Tibial artery (tissue), 4 donors: ENCODE measurements around the gene TBX18.

Source experiments
- DNase-seq, 2 donors: peaks; one replicate each; pipeline ENCODE4 v3.0.0-alpha.2; 2019
- H3K27ac ChIP-seq, 2 donors: fragments of 200-600 bp; sonication (generic) in 1 of 2; 1 replicate in 1 of 2; 2 replicates in 1 of 2; pipeline ENCODE4 v1.5.1; 2018 to 2019; ENCODE audit warnings: mild to moderate bottlenecking in 1 of 2
- H3K27me3 ChIP-seq, 2 donors: fragments of 200-600 bp; sonication (generic) in 1 of 2; one replicate each; pipeline versions ENCODE4 v1.5.1 to v1.6.0; 2016 to 2019
- H3K36me3 ChIP-seq, 3 donors: fragments of 200-600 bp; sonication (generic) in 2 of 3; one replicate each; pipeline ENCODE4 v1.5.1; 2016 to 2019; ENCODE audit warnings: mild to moderate bottlenecking in 2 of 3
- H3K4me1 ChIP-seq, 4 donors: fragments of 200-600 bp; sonication (generic) in 2 of 4; 1 replicate in 3 of 4; 2 replicates in 1 of 4; pipeline ENCODE4 v1.5.1; 2016 to 2019
- H3K4me3 ChIP-seq, 2 donors: fragments of 200-600 bp; sonication (generic) in 1 of 2; 1 replicate in 1 of 2; 2 replicates in 1 of 2; pipeline ENCODE4 v1.5.1; 2018 to 2019; ENCODE audit warnings: mild to moderate bottlenecking in 2 of 2
- H3K9me3 ChIP-seq, 3 donors: fragments of 200-600 bp; sonication (generic) in 1 of 3; one replicate each; pipeline ENCODE4 v1.5.1; 2016 to 2019
- CTCF ChIP-seq, 2 experiments: fragments of 200-600 bp in 1 of 2; fragments of 450-650 bp in 1 of 2; IDR thresholded peaks; one replicate each; pipeline ENCODE4 v1.5.1; 2017 to 2019; ENCODE audit warnings: antibody characterized with exemption in 2 of 2, mild to moderate bottlenecking in 1 of 2, moderate library complexity in 1 of 2
- intact Hi-C: fragments of 100-400 bp; cut with DNase I; formaldehyde crosslinking; loops from one replicate; pipeline ENCODE4 v1.15.0; 2023; ENCODE audit warnings: low total_unique reads

Gene TBX18

GRCh38 chr6:84789170-84789569 is 24.8 kb upstream of the TBX18 start:
- Histone ChIP-seq H3K9me3 (no peaks in the 10 kb centered on the region), H3K4me1 (peaks cover 0 to 8% (median 0%) of the 10 kb centered on the region in 4 donors), H3K27me3 (no peaks in the 10 kb centered on the region), H3K36me3 (no peaks in the 10 kb centered on the region), H3K4me3 (no peak overlapping the region), H3K27ac (no peak overlapping the region)
- TF ChIP-seq CTCF (IDR thresholded peaks at IDR 0.05): no peak
- intact Hi-C loops: loop anchor here (5.0 to 10.0 kb wide), 2 partner anchors 336 to 552 kb away; no protein-coding TSS in a partner anchor
- no peak for DNase-seq

- intact Hi-C loops: loop anchor here (5.0 to 10.0 kb wide), 2 partner anchors 336 to 551 kb away; no protein-coding TSS in a partner anchor
- TF ChIP-seq CTCF (IDR thresholded peaks at IDR 0.05): no peak
- Histone ChIP-seq H3K4me3 (no peak overlapping the region), H3K4me1 (peaks cover 0 to 8% (median 0%) of the 10 kb centered on the region in 4 donors), H3K36me3 (no peaks in the 10 kb centered on the region), H3K9me3 (no peaks in the 10 kb centered on the region), H3K27me3 (no peaks in the 10 kb centered on the region), H3K27ac (no peak overlapping the region)
- DNase-seq: no peak
Observed at GRCh38 chr6:84788689-84789088, 24.3 kb upstream of the TBX18 start.

GRCh38 chr6:84785671-84786070 is 21.3 kb upstream of the TBX18 start:
- no peaks in the 10 kb centered on the region for H3K27me3 ChIP-seq
- H3K27ac ChIP-seq: no peak overlapping the region
- no peak overlapping the region for H3K4me3 ChIP-seq
- DNase-seq: no peak
- H3K4me1 ChIP-seq: peaks cover 0 to 8% (median 0%) of the 10 kb centered on the region in 4 donors
- H3K9me3 ChIP-seq: no peaks in the 10 kb centered on the region
- H3K36me3 ChIP-seq: no peaks in the 10 kb centered on the region
- TF ChIP-seq CTCF (IDR thresholded peaks at IDR 0.05): no peak
- intact Hi-C loops: loop anchor here (5.0 to 10.0 kb wide), 2 partner anchors 339 to 548 kb away; no protein-coding TSS in a partner anchor

- Histone ChIP-seq H3K9me3 (no peaks in the 10 kb centered on the region), H3K27ac (no peak overlapping the region), H3K27me3 (no peaks in the 10 kb centered on the region), H3K4me3 (no peak overlapping the region), H3K4me1 (peaks cover 0 to 2% (median 0%) of the 10 kb centered on the region in 4 donors), H3K36me3 (no peaks in the 10 kb centered on the region)
- DNase-seq: no peak
- no peak for TF ChIP-seq CTCF (IDR thresholded peaks at IDR 0.05)
- intact Hi-C loops: loop anchor here (10.0 kb wide), 2 partner anchors 345 to 545 kb away; no protein-coding TSS in a partner anchor
Observed at GRCh38 chr6:84779917-84780316, 15.5 kb upstream of the TBX18 start.

GRCh38 chr6:84779380-84779779 is 15.0 kb upstream of the TBX18 start:
- no peak for TF ChIP-seq CTCF (IDR thresholded peaks at IDR 0.05)
- peaks cover 0 to 5% (median 0%) of the 10 kb centered on the region in 4 donors for H3K4me1 ChIP-seq
- no peaks in the 10 kb centered on the region for H3K27me3 ChIP-seq
- H3K4me3 ChIP-seq: no peak overlapping the region
- no peaks in the 10 kb centered on the region for H3K9me3 ChIP-seq
- no peaks in the 10 kb centered on the region for H3K36me3 ChIP-seq
- intact Hi-C loops: loop anchor here (10.0 kb wide), 1 partner anchor 545 kb away; no protein-coding TSS in a partner anchor
- no peak overlapping the region for H3K27ac ChIP-seq
- no peak for DNase-seq
